ENCODE measurements around the gene CNST. TPM values are rescaled to one million over a fixed set of nuclear protein-coding genes. Genes with fewer than 3 reads are reported as not detected.

Gene CNST
- total RNA-seq, 1 experiment from 2014 or later: 21.0 TPM

DNA sequence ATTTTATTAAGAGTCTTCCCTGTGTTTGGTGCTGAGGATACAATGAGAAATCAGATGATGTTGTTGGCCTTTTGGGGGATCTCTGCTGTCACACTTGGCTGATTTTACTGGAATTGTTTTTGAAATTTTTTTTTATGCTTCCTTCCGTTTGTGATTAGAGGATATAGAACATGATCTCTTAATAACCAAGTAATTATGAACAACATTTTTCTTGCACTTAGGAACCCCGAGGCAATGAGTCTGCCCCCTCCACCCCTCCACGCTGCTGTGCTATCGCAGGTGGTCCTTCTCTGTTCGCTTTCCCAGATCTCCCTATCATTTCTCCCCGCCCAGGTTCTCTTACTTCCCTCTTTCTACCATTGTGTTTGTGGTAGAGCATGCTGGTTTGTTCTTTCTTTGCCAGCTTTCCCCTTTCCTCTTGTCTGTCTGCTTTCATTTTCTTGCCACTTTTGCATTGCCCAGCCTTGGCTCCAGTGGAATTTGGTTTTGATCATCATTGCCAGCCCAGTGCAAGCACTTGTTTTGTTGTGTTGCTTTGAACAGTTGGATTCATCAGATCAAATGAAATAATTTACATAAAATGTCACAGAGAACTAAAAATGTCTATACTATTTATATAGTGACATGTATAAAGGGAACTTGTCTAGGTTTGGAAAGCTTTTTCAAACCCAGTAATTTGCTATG, 84.9 kb downstream of the CNST start:
- Histone ChIP-seq H3K4me1 (ENCODE audit: insufficient read depth, low read length, poor library complexity, severe bottlenecking) (peaks cover 51% of the 10 kb centered on the region), H3K27ac (ENCODE audit: low read depth, low read length, poor library complexity, severe bottlenecking) (peak overlapping the region; percentile 48), H3K36me3 (ENCODE audit: insufficient read depth, low read length, poor library complexity, severe bottlenecking) (peaks cover 7% of the 10 kb centered on the region), H3K9me3 (ENCODE audit: low read depth, low read length, poor library complexity, severe bottlenecking) (no peaks in the 10 kb centered on the region), H3K27me3 (replicated peaks; ENCODE audit: insufficient read depth, low read depth, low read length, poor library complexity) (no peaks in the 10 kb centered on the region), H3K4me3 (ENCODE audit: low read depth, low read length, poor library complexity, severe bottlenecking) (peak overlapping the region; percentile 25)
- POLR2A ChIA-PET (ENCODE audit: low non-redundant PET): no interaction called here
- CTCF ChIA-PET: interaction anchor here (0.7 kb wide), 1 partner anchor 32 kb away, joined by 8 read pairs; no protein-coding TSS in a partner anchor
- DNase-seq (ENCODE audit: low spot score): peak; percentile 90
- BruUV-seq (replicated peaks): no TSS peak
- intact Hi-C loops (cut with micrococcal nuclease; ENCODE audit: unreplicated experiment): no loop called here
- no peak for TF ChIP-seq EZH2 (IDR thresholded peaks at IDR 0.05; ENCODE audit: borderline replicate concordance, low read depth, low read length, poor library complexity, severe bottlenecking)
- TF ChIP-seq, protein P1, sequence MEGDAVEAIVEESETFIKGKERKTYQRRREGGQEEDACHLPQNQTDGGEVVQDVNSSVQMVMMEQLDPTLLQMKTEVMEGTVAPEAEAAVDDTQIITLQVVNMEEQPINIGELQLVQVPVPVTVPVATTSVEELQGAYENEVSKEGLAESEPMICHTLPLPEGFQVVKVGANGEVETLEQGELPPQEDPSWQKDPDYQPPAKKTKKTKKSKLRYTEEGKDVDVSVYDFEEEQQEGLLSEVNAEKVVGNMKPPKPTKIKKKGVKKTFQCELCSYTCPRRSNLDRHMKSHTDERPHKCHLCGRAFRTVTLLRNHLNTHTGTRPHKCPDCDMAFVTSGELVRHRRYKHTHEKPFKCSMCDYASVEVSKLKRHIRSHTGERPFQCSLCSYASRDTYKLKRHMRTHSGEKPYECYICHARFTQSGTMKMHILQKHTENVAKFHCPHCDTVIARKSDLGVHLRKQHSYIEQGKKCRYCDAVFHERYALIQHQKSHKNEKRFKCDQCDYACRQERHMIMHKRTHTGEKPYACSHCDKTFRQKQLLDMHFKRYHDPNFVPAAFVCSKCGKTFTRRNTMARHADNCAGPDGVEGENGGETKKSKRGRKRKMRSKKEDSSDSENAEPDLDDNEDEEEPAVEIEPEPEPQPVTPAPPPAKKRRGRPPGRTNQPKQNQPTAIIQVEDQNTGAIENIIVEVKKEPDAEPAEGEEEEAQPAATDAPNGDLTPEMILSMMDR (conservative IDR thresholded peaks at IDR 0.05; ENCODE audit: low read depth, low read length): no peak

DNA sequence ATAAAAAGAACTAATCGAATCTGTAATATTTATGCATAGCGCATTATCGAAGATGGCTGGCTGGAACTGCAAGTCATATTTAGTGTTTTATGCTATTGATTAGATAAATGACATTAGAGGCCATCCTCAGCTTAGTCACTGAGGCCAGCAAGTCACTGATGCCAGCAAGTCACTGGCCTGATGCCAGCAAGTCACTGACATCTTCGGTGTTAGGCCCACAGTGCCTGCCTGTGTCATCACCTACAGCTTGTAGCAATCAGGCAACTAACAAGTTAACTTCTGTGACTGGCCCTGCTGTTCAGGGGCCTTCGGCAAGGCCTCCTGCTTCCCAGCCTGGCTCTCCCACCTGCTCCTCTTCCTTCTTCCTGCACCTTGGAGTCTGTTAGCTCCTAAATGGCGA, 92.3 kb downstream of the CNST start:
- Histone ChIP-seq H3K27ac (ENCODE audit: low read depth, low read length, poor library complexity, severe bottlenecking) (no peak overlapping the region), H3K27me3 (replicated peaks; ENCODE audit: insufficient read depth, low read depth, low read length, poor library complexity) (no peaks in the 10 kb centered on the region), H3K4me3 (ENCODE audit: low read depth, low read length, poor library complexity, severe bottlenecking) (no peak overlapping the region), H3K4me1 (ENCODE audit: insufficient read depth, low read length, poor library complexity, severe bottlenecking) (peaks cover 3% of the 10 kb centered on the region), H3K36me3 (ENCODE audit: insufficient read depth, low read length, poor library complexity, severe bottlenecking) (no peaks in the 10 kb centered on the region), H3K9me3 (ENCODE audit: low read depth, low read length, poor library complexity, severe bottlenecking) (no peaks in the 10 kb centered on the region)
- intact Hi-C loops (cut with micrococcal nuclease; ENCODE audit: unreplicated experiment): no loop called here
- no TSS peak for BruUV-seq (replicated peaks)
- DNase-seq (ENCODE audit: low spot score): no peak
- ChIA-PET CTCF (no interaction called here), POLR2A (ENCODE audit: low non-redundant PET) (no interaction called here)
- TF ChIP-seq EZH2 (IDR thresholded peaks at IDR 0.05; ENCODE audit: borderline replicate concordance, low read depth, low read length, poor library complexity, severe bottlenecking): no peak
- TF ChIP-seq, protein P1 (conservative IDR thresholded peaks at IDR 0.05; ENCODE audit: low read depth, low read length): no peak

DNA sequence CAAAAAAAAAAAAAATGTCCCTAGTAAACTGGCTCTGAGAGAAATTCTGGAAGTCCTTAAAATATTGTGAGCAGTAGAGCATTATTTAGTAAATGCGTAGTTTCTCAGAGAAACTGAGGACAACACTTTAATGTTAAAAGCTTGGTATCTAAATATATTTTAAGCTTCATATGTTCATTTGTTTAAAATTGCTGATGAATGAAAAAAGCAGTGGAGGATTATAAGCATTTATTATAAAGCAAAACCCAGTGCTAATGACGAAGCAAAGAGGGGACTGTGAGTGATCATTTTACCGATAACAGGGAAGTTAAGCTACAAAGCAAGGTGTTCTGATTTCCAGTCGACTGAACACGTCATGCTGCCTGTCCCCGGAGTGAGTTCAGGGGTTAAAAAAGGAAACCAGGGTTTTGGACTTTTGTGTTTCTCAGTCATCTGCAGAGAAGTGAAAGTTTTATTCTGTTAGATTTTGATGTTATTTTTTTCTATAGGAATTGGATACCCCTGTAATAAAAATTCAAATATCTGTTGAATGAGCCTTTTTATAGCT, 93.4 kb downstream of the CNST start:
- ChIA-PET CTCF (no interaction called here), POLR2A (ENCODE audit: low non-redundant PET) (interaction anchor here (0.7 kb wide), 1 partner anchor 194 kb away, joined by 4 read pairs; no protein-coding TSS in a partner anchor)
- no peaks in the 10 kb centered on the region for H3K36me3 ChIP-seq (ENCODE audit: insufficient read depth, low read length, poor library complexity, severe bottlenecking)
- no peak overlapping the region for H3K27ac ChIP-seq (ENCODE audit: low read depth, low read length, poor library complexity, severe bottlenecking)
- intact Hi-C loops (cut with micrococcal nuclease; ENCODE audit: unreplicated experiment): no loop called here
- H3K4me1 ChIP-seq (ENCODE audit: insufficient read depth, low read length, poor library complexity, severe bottlenecking): peaks cover 3% of the 10 kb centered on the region
- BruUV-seq (replicated peaks): no TSS peak
- DNase-seq (ENCODE audit: low spot score): no peak
- H3K9me3 ChIP-seq (ENCODE audit: low read depth, low read length, poor library complexity, severe bottlenecking): no peaks in the 10 kb centered on the region
- TF ChIP-seq, protein P1 (conservative IDR thresholded peaks at IDR 0.05; ENCODE audit: low read depth, low read length): no peak
- TF ChIP-seq EZH2 (IDR thresholded peaks at IDR 0.05; ENCODE audit: borderline replicate concordance, low read depth, low read length, poor library complexity, severe bottlenecking): no peak
- H3K27me3 ChIP-seq (replicated peaks; ENCODE audit: insufficient read depth, low read depth, low read length, poor library complexity): no peaks in the 10 kb centered on the region
- no peak overlapping the region for H3K4me3 ChIP-seq (ENCODE audit: low read depth, low read length, poor library complexity, severe bottlenecking)

Measured in A673 (cell line).